ENCODE data around the gene MTERF2.
"Not testable (repeated sequence)": the region's sequence is repeated elsewhere in the genome, so short reads cannot be mapped to it uniquely, and the experiment has no call there.

MTERF2 gene

GRCh38 chr12:106986625-106987389 is at the start of gene MTERF2:
TSS of gene MTERF2 (minus strand) at chr12:106987146. CDS start at chr12:106978714, 8,432 bp downstream.
- peak within 1 kb of the TSS; percentile 40 for H3K27ac ChIP-seq
- DNase-seq (ENCODE audit: low read depth, low spot score): peak; percentile 51

- H3K27ac ChIP-seq: no peak overlapping the region
- no peak for DNase-seq (ENCODE audit: low read depth, low spot score)
These were observed 48.8 kb upstream of the MTERF2 start for GRCh38 chr12:107035733-107036132.

- H3K27ac ChIP-seq: no peak overlapping the region
- DNase-seq (ENCODE audit: low read depth, low spot score): no peak
These were observed 47.1 kb upstream of the MTERF2 start for GRCh38 chr12:107033758-107034739.

GRCh38 chr12:107032266-107032665 is 45.3 kb upstream of the MTERF2 start:
- H3K27ac ChIP-seq: no peak overlapping the region
- no peak for DNase-seq (ENCODE audit: low read depth, low spot score)

- H3K27ac ChIP-seq: no peak overlapping the region
- DNase-seq (ENCODE audit: low read depth, low spot score): no peak
These were observed 44.1 kb upstream of the MTERF2 start for GRCh38 chr12:107031061-107031460.

- no peak for DNase-seq (ENCODE audit: low read depth, low spot score)
- H3K27ac ChIP-seq: no peak overlapping the region
These were observed 42.1 kb upstream of the MTERF2 start for GRCh38 chr12:107029081-107029480.

DNA sequence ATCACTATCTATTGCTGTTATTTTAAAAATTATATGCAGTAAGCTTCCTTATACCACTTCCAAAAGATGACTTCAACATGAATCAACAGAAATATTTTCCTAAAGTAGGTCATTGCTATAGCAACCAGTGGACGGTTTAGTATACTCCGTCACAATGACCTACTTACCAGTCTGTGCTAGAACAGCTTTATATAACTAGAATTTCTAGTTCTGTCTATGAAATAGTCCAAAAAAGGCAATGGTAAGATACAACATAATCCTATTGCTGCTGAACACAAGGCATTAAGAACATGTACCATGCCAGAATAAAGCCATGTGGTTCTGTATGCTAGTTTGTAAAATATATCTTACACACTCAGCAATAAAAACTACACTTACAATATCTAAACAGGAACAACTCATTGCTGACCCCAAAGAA is 40.7 kb upstream of the MTERF2 start:
- H3K27ac ChIP-seq: peak overlapping the region; percentile 39
- DNase-seq (ENCODE audit: low read depth, low spot score): peak; percentile 90

DNA sequence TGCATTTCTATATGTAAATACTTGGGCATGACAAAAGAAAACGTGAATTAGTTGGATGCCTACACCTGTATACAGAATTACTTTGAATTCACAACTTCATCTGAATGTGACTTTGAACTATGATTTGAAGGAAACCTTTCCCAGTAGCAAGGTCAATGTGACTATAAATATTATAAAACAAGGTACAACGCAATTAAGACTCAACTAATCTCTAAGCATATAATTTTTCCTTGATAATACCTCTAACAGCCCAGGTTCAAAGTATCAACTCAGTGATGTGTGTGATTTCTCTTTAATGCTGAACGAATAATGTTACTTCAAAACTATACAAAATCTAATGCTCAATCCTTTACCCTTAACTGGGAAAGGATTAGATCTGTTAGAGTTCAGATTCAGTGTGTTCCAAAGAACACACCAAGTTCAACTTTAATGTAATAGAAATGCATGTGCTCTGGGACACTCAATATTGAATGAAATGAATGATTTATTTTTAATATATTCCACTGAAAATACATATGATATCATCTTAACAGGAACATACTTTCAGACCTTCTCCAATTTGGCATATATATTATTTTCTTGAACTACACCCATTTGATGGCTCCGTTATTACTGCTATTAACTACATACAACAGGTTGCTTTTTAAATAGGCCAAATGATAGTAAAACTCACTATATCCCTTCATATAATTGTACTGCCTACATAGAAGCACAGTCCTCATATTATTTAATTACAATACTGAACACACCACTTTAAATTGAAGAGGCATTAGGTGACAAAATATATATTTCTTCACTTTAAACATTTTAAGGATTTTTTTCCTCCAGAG is 40.1 kb upstream of the MTERF2 start:
- H3K27ac ChIP-seq: peak overlapping the region; percentile 39

GRCh38 chr12:107026356-107026755 is 39.4 kb upstream of the MTERF2 start:
- H3K27ac ChIP-seq: not testable (repeated sequence)

More for the DNA sequence above, 40.1 kb upstream of the MTERF2 start:
- DNase-seq (ENCODE audit: low read depth, low spot score): no peak

GRCh38 chr12:107025671-107026070 is 38.7 kb upstream of the MTERF2 start:
- H3K27ac ChIP-seq: no peak overlapping the region
- DNase-seq (ENCODE audit: low read depth, low spot score): no peak

More at GRCh38 chr12:107026356-107026755, 39.4 kb upstream of the MTERF2 start:
- not testable (repeated sequence) for DNase-seq (ENCODE audit: low read depth, low spot score)

DNA sequence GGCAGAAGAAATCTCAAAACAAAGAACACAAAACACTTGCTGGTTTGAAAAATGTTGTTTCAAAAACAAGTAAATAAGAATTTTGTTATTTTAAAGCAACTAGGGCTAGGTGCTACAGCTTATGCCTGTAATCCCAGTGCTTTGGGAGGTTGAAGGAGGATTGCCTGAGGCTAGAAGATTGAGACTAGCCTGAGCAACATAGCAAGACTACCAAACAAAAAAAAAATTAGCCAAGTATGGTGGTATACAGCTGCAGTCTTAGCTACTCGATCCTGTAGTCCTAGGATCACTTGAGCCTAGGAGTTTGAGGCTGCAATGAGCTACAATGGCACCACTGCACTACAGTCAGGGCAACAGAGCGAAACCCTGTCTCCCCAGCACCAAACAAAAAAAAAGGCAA is 32.6 kb upstream of the MTERF2 start:
- DNase-seq (ENCODE audit: low read depth, low spot score): no peak
- H3K27ac ChIP-seq: no peak overlapping the region

GRCh38 chr12:107017042-107017441 is 30.1 kb upstream of the MTERF2 start:
- H3K27ac ChIP-seq: no peak overlapping the region
- no peak for DNase-seq (ENCODE audit: low read depth, low spot score)

- no peak overlapping the region for H3K27ac ChIP-seq
- peak; percentile 77 for DNase-seq (ENCODE audit: low read depth, low spot score)
These were observed 27.1 kb upstream of the MTERF2 start for GRCh38 chr12:107014055-107014454.

- H3K27ac ChIP-seq: no peak overlapping the region
- no peak for DNase-seq (ENCODE audit: low read depth, low spot score)
These were observed 25.9 kb upstream of the MTERF2 start for GRCh38 chr12:107012736-107013425.

GRCh38 chr12:107011519-107011918 is 24.6 kb upstream of the MTERF2 start:
- H3K27ac ChIP-seq: no peak overlapping the region
- no peak for DNase-seq (ENCODE audit: low read depth, low spot score)

DNA sequence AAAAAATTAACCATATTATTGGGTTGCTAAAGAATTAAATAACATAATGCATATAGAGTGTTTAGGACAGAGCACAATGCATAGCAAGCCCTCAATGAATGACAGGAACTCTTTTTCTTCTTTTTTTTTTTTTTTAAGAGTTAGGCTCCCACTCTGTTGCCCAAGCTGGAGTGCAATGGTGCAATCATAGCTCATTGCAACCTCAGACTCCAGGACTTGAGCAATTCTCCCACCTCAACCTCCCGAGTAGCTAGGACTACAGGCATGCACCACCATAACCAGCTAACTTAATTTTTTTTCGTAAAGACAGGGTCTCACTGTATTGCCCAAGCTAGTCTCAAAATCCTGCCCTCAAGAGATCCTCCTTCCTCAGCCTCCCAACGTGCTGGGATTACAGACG is 20.5 kb upstream of the MTERF2 start:
- DNase-seq (ENCODE audit: low read depth, low spot score): no peak
- no peak overlapping the region for H3K27ac ChIP-seq

GRCh38 chr12:107002665-107003064 is 15.7 kb upstream of the MTERF2 start:
- not testable (repeated sequence) for DNase-seq (ENCODE audit: low read depth, low spot score); H3K27ac ChIP-seq

DNA sequence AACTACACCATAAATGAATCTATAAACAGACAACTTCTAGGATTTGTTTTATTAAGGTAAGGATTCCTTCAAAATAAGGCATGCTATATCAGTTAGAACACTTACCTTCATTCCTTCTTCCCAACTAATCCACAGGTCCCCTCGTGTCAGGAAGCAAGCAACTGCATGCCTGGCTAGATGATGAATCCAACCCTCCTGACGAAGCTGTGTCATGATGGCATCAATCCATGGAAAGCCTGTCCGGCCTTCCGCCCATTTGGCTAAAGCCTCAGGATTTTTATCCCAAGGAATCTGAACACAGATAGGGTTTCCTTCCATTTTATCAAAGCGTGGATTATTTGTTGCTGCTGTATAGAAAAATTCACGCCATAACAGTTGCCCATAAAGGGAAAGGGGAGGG is 12.5 kb upstream of the MTERF2 start:
- DNase-seq (ENCODE audit: low read depth, low spot score): peak; percentile 12
- peak overlapping the region; percentile 6 for H3K27ac ChIP-seq

GRCh38 chr12:106997916-106998315 is 11.0 kb upstream of the MTERF2 start:
- no peak for DNase-seq (ENCODE audit: low read depth, low spot score)
- H3K27ac ChIP-seq: no peak overlapping the region
